GM12891 (cell line): ENCODE measurements around the gene CAB39.

Experiments used
- POLR2A ChIP-seq: IDR thresholded peaks from 2 replicates; pipeline ENCODE4 v1.6.1; 2011; ENCODE audit warnings: low read depth, low read length, control low read depth
- POLR2AphosphoS5 ChIP-seq: IDR thresholded peaks from 2 replicates; pipeline ENCODE4 v1.6.1; 2011; ENCODE audit warnings: low read depth, low read length, control low read depth

- TF ChIP-seq POLR2A (no peak), POLR2AphosphoS5 (no peak)
Observed at GRCh38 chr2:230706053-230706521, 6.6 kb upstream of the CAB39 start.
